ENCODE measurements around the gene MAEA. TPM values are rescaled to one million over a fixed set of nuclear protein-coding genes. Genes with fewer than 3 reads are reported as not detected.
A peak's percentile ranks its signal among the peaks of the same experiment; 100 is the strongest.

The MAEA gene
- total and polyA plus RNA-seq, 2 experiments from 2014 or later: 49.8 to 99.0 TPM

DNA sequence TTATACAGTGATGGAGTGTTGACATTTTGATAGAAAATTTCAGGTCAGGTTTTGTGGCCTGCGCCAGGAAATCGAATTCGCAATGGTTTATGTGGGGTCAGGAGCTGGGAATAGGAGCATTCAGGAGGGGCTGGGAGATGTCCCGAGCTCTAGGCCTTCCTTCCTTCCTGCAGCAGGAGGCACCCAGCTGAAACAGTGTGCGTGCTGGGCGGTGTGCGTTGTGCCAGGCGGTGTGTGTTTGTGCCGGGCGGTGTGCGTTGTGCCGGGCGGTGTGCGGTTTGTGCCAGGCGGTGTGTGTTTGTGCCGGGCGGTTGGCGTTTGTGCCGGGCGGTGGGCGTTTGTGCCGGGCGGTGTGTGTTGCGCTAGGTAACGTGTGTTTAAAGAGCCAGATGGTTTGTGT, 59.1 kb downstream of the MAEA start (continued):
- TF ChIP-seq, protein P1, sequence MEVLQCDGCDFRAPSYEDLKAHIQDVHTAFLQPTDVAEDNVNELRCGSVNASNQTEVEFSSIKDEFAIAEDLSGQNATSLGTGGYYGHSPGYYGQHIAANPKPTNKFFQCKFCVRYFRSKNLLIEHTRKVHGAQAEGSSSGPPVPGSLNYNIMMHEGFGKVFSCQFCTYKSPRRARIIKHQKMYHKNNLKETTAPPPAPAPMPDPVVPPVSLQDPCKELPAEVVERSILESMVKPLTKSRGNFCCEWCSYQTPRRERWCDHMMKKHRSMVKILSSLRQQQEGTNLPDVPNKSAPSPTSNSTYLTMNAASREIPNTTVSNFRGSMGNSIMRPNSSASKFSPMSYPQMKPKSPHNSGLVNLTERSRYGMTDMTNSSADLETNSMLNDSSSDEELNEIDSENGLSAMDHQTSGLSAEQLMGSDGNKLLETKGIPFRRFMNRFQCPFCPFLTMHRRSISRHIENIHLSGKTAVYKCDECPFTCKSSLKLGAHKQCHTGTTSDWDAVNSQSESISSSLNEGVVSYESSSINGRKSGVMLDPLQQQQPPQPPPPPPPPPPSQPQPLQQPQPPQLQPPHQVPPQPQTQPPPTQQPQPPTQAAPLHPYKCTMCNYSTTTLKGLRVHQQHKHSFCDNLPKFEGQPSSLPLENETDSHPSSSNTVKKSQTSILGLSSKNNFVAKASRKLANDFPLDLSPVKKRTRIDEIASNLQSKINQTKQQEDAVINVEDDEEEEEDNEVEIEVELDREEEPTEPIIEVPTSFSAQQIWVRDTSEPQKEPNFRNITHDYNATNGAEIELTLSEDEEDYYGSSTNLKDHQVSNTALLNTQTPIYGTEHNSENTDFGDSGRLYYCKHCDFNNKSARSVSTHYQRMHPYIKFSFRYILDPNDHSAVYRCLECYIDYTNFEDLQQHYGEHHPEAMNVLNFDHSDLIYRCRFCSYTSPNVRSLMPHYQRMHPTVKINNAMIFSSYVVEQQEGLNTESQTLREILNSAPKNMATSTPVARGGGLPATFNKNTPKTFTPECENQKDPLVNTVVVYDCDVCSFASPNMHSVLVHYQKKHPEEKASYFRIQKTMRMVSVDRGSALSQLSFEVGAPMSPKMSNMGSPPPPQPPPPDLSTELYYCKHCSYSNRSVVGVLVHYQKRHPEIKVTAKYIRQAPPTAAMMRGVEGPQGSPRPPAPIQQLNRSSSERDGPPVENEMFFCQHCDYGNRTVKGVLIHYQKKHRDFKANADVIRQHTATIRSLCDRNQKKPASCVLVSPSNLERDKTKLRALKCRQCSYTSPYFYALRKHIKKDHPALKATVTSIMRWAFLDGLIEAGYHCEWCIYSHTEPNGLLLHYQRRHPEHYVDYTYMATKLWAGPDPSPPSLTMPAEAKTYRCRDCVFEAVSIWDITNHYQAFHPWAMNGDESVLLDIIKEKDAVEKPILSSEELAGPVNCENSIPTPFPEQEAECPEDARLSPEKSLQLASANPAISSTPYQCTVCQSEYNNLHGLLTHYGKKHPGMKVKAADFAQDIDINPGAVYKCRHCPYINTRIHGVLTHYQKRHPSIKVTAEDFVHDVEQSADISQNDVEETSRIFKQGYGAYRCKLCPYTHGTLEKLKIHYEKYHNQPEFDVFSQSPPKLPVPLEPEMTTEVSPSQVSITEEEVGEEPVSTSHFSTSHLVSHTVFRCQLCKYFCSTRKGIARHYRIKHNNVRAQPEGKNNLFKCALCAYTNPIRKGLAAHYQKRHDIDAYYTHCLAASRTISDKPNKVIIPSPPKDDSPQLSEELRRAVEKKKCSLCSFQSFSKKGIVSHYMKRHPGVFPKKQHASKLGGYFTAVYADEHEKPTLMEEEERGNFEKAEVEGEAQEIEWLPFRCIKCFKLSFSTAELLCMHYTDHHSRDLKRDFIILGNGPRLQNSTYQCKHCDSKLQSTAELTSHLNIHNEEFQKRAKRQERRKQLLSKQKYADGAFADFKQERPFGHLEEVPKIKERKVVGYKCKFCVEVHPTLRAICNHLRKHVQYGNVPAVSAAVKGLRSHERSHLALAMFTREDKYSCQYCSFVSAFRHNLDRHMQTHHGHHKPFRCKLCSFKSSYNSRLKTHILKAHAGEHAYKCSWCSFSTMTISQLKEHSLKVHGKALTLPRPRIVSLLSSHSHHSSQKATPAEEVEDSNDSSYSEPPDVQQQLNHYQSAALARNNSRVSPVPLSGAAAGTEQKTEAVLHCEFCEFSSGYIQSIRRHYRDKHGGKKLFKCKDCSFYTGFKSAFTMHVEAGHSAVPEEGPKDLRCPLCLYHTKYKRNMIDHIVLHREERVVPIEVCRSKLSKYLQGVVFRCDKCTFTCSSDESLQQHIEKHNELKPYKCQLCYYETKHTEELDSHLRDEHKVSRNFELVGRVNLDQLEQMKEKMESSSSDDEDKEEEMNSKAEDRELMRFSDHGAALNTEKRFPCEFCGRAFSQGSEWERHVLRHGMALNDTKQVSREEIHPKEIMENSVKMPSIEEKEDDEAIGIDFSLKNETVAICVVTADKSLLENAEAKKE (CRISPR knock-in tag; IDR thresholded peaks at IDR 0.05): no peak
- TF ChIP-seq ZNF114 (CRISPR knock-in tag; IDR thresholded peaks at IDR 0.05): no peak
- TF ChIP-seq CREB1 (CRISPR knock-in tag; IDR thresholded peaks at IDR 0.05; ENCODE audit: low read depth): no peak

DNA sequence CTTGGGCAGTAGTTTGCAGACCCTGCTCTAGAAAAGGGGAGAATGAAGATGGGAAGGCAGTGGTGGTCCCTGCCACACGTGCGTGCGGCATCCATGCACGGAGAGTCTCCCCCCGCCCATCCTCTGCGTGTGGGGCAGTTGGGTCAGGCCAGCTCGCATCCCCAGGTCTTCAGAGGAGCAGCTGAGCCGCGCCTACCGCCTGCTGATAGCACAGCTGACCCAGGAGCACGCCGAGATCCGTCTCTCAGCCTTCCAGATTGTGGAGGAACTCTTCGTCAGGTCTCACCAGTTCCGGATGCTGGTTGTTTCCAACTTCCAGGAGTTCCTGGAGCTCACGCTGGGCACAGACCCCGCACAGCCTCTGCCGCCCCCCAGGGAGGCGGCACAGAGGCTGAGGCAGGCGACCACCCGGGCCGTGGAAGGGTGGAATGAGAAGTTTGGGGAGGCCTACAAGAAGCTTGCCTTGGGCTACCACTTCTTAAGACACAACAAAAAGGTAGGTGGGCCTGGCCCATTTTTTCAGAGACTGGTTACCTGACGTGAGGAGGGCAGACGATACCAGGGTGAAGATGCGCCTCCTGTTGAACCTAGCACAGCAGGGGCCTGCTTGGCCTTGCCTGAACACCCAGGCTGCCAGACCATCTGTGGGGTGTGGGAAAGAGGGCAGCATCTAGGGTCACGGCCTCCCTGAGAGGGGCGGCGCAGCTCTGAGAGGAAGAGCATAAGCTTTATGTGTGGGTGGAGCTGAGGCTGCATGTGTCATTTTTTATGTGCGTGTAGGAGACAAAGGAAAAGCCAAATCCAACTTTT, 59.9 kb downstream of the MAEA start:
- Histone ChIP-seq H3F3A (replicated peaks; ENCODE audit: low read depth) (peaks cover 4% of the 10 kb centered on the region), H3K4me2 (no peak overlapping the region), H3K4me1 (ENCODE audit: insufficient read depth) (peaks cover 8% of the 10 kb centered on the region), H3K27ac (ENCODE audit: low read depth) (no peak overlapping the region), H3K9me2 (ENCODE audit: insufficient read depth) (no peaks in the 10 kb centered on the region), H3K4me3 (no peak overlapping the region), H3K79me2 (replicated peaks; ENCODE audit: insufficient read depth) (no peaks in the 10 kb centered on the region; the same call in 1 of the 2 replicates), H3K36me3 (ENCODE audit: insufficient read depth) (no peaks in the 10 kb centered on the region), H2AFZ (no peak overlapping the region), H3K27me3 (ENCODE audit: insufficient read depth) (no peaks in the 10 kb centered on the region), H4K20me1 (replicated peaks; ENCODE audit: insufficient read depth) (0 out of 2 replicates have a peak, but pooled peaks cover 4% of the 10 kb centered on the region)
- peak overlapping the region; percentile 87; the same call in 2 of the 3 replicates for H3K4me3 Mint-ChIP-seq
- no peaks in the 10 kb centered on the region for H3K9me3 Mint-ChIP-seq
- ATAC-seq (no peak), DNase-seq (ENCODE audit: low spot score) (no peak)
- peaks cover 22% of the 10 kb centered on the region for H3K36me3 Mint-ChIP-seq (ENCODE audit: low read depth)
- peaks cover 19% of the 10 kb centered on the region for H3K27me3 Mint-ChIP-seq (ENCODE audit: insufficient read depth, low read depth, poor library complexity)
- H3K27ac Mint-ChIP-seq: no peak overlapping the region
- no peak for TF ChIP-seq POLR2AphosphoS5 (IDR thresholded peaks at IDR 0.05; ENCODE audit: low read depth)
- TF ChIP-seq, protein P1 (CRISPR knock-in tag; IDR thresholded peaks at IDR 0.05): no peak
- H3K4me1 Mint-ChIP-seq: peaks cover 23% of the 10 kb centered on the region
